Caco-2 (cell line): ENCODE data around the gene RGS6. TPM values are rescaled to one million over a fixed set of nuclear protein-coding genes. Genes with fewer than 3 reads are reported as not detected.

Experiments used
- BruUV-seq: library from RNA; stranded (reverse); fragments of 400-500 nt; replicated peaks from 2 replicates; lab custom pipeline; 2021; lab: Mats Ljungman, UMichigan
- CTCF ChIA-PET: fragments of 300-600 bp; sonication (Branson Sonifier 250); formaldehyde crosslinking; loops from one replicate; lab custom pipeline; 2022; ENCODE audit warnings: antibody characterized with exemption; lab: Charles Lee
- POLR2A ChIA-PET: fragments of 300-600 bp; sonication (Branson Sonifier 250); formaldehyde crosslinking; loops from one replicate; lab custom pipeline; 2022; ENCODE audit warnings: antibody characterized with exemption; lab: Charles Lee
- DNase-seq, 2 experiments: peaks; one replicate each; pipeline versions ENCODE4 v3.0.0 to v3.0.0-alpha.2; 2020 to 2022
- H3K27me3 ChIP-seq: replicated peaks from 2 replicates; pipeline ENCODE4 v1.6.0; 2011; ENCODE audit warnings: low read length; ENCODE audit not compliant: control insufficient read depth, insufficient read depth
- H3K36me3 ChIP-seq: 2 replicates; pipeline ENCODE4 v1.5.1; 2011; ENCODE audit warnings: low read length; ENCODE audit not compliant: control insufficient read depth, insufficient read depth
- H3K4me1 ChIP-seq: fragments of 250-450 bp; sonication (Bioruptor Pico); 2 replicates; pipeline ENCODE4 v1.5.1; 2020; ENCODE audit warnings: mild to moderate bottlenecking
- H3K4me3 ChIP-seq: 2 replicates; pipeline ENCODE4 v1.5.1; 2011; ENCODE audit warnings: low read depth, mild to moderate bottlenecking, control low read depth, low read length
- H3K9me3 ChIP-seq: fragments of 250-450 bp; sonication (Bioruptor Pico); 2 replicates; pipeline ENCODE4 v1.5.1; 2020; ENCODE audit warnings: mild to moderate bottlenecking, moderate library complexity
- H3K27ac Mint-ChIP-seq: one replicate; pipeline ENCODE4 v1.8.0; 2022; ENCODE audit warnings: mixed read lengths; ENCODE audit not compliant: unreplicated experiment
- H3K27me3 Mint-ChIP-seq: one replicate; pipeline ENCODE4 v1.8.0; 2022; ENCODE audit warnings: mixed read lengths; ENCODE audit not compliant: insufficient read depth, unreplicated experiment
- H3K36me3 Mint-ChIP-seq: one replicate; pipeline ENCODE4 v1.8.0; 2022; ENCODE audit warnings: mild to moderate bottlenecking, mixed read lengths; ENCODE audit not compliant: insufficient read depth, unreplicated experiment
- H3K4me1 Mint-ChIP-seq: one replicate; pipeline ENCODE4 v1.8.0; 2022; ENCODE audit warnings: low read depth, mixed read lengths; ENCODE audit not compliant: unreplicated experiment
- H3K4me3 Mint-ChIP-seq: one replicate; pipeline ENCODE4 v1.8.0; 2022; ENCODE audit warnings: mild to moderate bottlenecking, moderate library complexity, mixed read lengths; ENCODE audit not compliant: unreplicated experiment
- H3K9me3 Mint-ChIP-seq: one replicate; pipeline ENCODE4 v1.8.0; 2022; ENCODE audit warnings: mixed read lengths; ENCODE audit not compliant: unreplicated experiment
- intact Hi-C: fragments of 100-400 bp; cut with micrococcal nuclease; formaldehyde crosslinking; loops from one replicate; pipeline ENCODE4 v1.10.0; 2022; ENCODE audit not compliant: unreplicated experiment
- total RNA-seq: library from RNA; stranded (reverse); gene quantifications from 2 replicates; pipeline ENCODE4 v1.2.3, GENCODE V29; 2022
- TF ChIP-seq, protein P1 (sequence below), 2 experiments: fragments of 200-600 bp in 1 of 2; IDR thresholded peaks; 1 replicate in 1 of 2; 2 replicates in 1 of 2; pipeline versions ENCODE4 v1.5.1 to v1.8.0; 2011 to 2022; ENCODE audit warnings: antibody characterized with exemption in 1 of 2, control low read depth in 1 of 2, inconsistent platforms in 1 of 2, low read depth in 1 of 2, low read length in 1 of 2, mild to moderate bottlenecking in 1 of 2, moderate library complexity in 1 of 2; ENCODE audit not compliant: insufficient read depth in 1 of 2, severe bottlenecking in 1 of 2, unreplicated experiment in 1 of 2

RGS6 gene
- total RNA-seq, 1 experiment from 2014 or later = not detected

DNA sequence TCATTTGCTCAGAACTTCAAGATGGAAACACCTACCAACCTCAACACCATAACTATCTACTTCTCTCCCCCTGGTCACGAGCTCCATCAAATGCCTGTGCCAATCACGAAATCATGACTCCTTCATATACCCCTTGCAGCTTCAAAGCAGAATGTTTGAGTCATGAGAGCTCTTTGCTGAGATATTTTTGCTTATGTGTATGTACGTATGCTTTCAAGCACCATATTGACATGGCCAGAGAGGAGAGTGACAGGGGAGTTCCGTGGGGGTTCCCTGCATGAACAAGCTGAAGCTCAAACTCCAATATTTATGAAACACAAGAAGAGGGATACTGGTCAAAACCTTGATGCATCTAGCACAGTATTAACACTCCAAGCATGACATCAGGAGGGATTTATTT, 587.3 kb downstream of the RGS6 start:
- intact Hi-C loops = no loop called here
- H3K4me3 Mint-ChIP-seq = no peak overlapping the region
- CTCF ChIA-PET = no interaction called here
- peaks cover 3% of the 10 kb centered on the region for H3K27me3 Mint-ChIP-seq
- H3K4me1 Mint-ChIP-seq = no peaks in the 10 kb centered on the region
- H3K9me3 Mint-ChIP-seq = peaks cover 9% of the 10 kb centered on the region
- no TSS peak for BruUV-seq
- no peak overlapping the region for H3K4me3 ChIP-seq
- no peaks in the 10 kb centered on the region for H3K36me3 Mint-ChIP-seq
- POLR2A ChIA-PET = no interaction called here
- no peaks in the 10 kb centered on the region for H3K27me3 ChIP-seq
- no peaks in the 10 kb centered on the region for H3K4me1 ChIP-seq
- peaks cover 10% of the 10 kb centered on the region; the same call in 1 of the 2 replicates for H3K9me3 ChIP-seq
- TF ChIP-seq, protein P1, sequence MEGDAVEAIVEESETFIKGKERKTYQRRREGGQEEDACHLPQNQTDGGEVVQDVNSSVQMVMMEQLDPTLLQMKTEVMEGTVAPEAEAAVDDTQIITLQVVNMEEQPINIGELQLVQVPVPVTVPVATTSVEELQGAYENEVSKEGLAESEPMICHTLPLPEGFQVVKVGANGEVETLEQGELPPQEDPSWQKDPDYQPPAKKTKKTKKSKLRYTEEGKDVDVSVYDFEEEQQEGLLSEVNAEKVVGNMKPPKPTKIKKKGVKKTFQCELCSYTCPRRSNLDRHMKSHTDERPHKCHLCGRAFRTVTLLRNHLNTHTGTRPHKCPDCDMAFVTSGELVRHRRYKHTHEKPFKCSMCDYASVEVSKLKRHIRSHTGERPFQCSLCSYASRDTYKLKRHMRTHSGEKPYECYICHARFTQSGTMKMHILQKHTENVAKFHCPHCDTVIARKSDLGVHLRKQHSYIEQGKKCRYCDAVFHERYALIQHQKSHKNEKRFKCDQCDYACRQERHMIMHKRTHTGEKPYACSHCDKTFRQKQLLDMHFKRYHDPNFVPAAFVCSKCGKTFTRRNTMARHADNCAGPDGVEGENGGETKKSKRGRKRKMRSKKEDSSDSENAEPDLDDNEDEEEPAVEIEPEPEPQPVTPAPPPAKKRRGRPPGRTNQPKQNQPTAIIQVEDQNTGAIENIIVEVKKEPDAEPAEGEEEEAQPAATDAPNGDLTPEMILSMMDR (IDR thresholded peaks at IDR 0.05; ENCODE audit: insufficient read depth in 1 of 2, low read depth in 1 of 2, low read length in 1 of 2, severe bottlenecking in 1 of 2, unreplicated experiment in 1 of 2) = no peak
- H3K36me3 ChIP-seq = no peaks in the 10 kb centered on the region
- H3K27ac Mint-ChIP-seq = no peak overlapping the region
- DNase-seq = no peak

DNA sequence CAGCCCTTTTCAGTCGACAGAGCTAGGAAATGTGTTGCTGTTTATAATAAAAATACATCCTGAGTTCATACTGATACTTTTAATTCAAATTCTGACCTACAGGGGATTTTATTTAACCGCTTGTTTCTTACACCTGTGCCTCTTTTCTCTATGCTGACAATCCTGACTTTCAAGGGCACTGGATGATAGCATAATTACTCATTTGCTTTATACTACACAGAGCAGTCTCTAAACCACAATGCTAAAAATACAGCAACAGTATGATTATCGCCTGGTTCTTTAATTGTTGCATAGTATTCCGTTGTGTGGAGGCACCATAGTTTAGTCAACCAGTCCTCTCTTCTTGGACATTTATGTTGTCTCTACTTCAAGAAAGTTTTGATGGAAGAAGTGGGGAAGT, 588.8 kb downstream of the RGS6 start:
- no peaks in the 10 kb centered on the region for H3K27me3 ChIP-seq
- no TSS peak for BruUV-seq
- H3K4me3 ChIP-seq = no peak overlapping the region
- ChIA-PET POLR2A (no interaction called here), CTCF (no interaction called here)
- H3K9me3 Mint-ChIP-seq = peaks cover 9% of the 10 kb centered on the region
- DNase-seq = no peak
- H3K27ac Mint-ChIP-seq = no peak overlapping the region
- H3K36me3 ChIP-seq = no peaks in the 10 kb centered on the region
- H3K9me3 ChIP-seq = peaks cover 10% of the 10 kb centered on the region; the same call in 1 of the 2 replicates
- H3K27me3 Mint-ChIP-seq = peaks cover 3% of the 10 kb centered on the region
- TF ChIP-seq, protein P1 (IDR thresholded peaks at IDR 0.05; ENCODE audit: insufficient read depth in 1 of 2, low read depth in 1 of 2, low read length in 1 of 2, severe bottlenecking in 1 of 2, unreplicated experiment in 1 of 2) = no peak
- no peaks in the 10 kb centered on the region for H3K4me1 Mint-ChIP-seq
- no peaks in the 10 kb centered on the region for H3K4me1 ChIP-seq
- intact Hi-C loops = no loop called here
- no peaks in the 10 kb centered on the region for H3K36me3 Mint-ChIP-seq
- H3K4me3 Mint-ChIP-seq = no peak overlapping the region

DNA sequence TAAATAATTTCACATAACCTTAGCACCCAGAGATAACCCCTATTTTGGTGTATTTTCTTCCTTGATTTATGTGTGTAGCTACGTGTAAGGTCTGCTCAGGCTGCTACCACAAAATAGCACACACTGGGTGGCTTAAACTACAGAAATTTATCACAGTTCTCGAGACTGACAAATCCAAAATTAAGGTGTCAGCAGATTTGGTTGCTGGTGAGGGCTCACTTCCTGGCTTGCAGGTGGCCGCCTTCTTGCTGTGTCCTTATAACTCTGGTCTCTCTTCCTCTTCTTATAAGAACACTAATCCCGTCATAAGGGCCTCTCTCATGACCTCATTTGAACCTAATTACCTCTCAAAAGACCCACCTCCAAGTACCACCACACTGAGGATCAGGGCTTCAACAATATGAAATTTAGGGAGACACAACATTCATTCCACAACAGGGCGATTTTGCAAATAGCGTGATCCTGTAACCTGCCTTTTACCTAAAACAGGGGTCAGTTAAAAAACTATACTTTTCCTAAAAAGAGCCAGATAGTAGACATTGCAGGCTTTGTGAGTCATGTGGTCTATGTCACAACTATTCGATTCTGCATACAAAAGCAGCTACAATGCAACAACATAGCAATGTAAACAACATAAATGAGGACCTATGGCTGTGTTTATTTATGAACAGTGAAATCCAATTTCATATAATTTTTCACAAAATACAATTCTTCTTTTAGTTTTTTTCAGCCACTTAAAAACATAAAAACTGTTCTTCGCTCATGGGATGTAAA, 589.9 kb downstream of the RGS6 start:
- ChIA-PET CTCF (no interaction called here), POLR2A (no interaction called here)
- H3K27me3 ChIP-seq = no peaks in the 10 kb centered on the region
- H3K27me3 Mint-ChIP-seq = peaks cover 6% of the 10 kb centered on the region
- H3K36me3 Mint-ChIP-seq = no peaks in the 10 kb centered on the region
- no peak overlapping the region for H3K4me3 Mint-ChIP-seq
- H3K9me3 ChIP-seq = peaks cover 10% of the 10 kb centered on the region; the same call in 1 of the 2 replicates
- H3K36me3 ChIP-seq = no peaks in the 10 kb centered on the region
- TF ChIP-seq, protein P1 (IDR thresholded peaks at IDR 0.05; ENCODE audit: insufficient read depth in 1 of 2, low read depth in 1 of 2, low read length in 1 of 2, severe bottlenecking in 1 of 2, unreplicated experiment in 1 of 2) = no peak
- H3K4me1 ChIP-seq = no peaks in the 10 kb centered on the region
- no peaks in the 10 kb centered on the region for H3K4me1 Mint-ChIP-seq
- H3K27ac Mint-ChIP-seq = no peak overlapping the region
- no TSS peak for BruUV-seq
- H3K9me3 Mint-ChIP-seq = peaks cover 9% of the 10 kb centered on the region
- no peak for DNase-seq
- H3K4me3 ChIP-seq = no peak overlapping the region
- intact Hi-C loops = no loop called here
